K562 (cell line): ENCODE measurements around the gene ZNF407. TPM values are rescaled to one million over a fixed set of nuclear protein-coding genes. Genes with fewer than 3 reads are reported as not detected.

Experiments
- KLF16 ChIP-seq: IDR thresholded peaks from 2 replicates; pipeline ENCODE4 v1.6.1; 2016; ENCODE audit warnings: antibody characterized with exemption
- RBBP5 ChIP-seq: fragments of 200-600 bp; sonication (generic); IDR thresholded peaks from 2 replicates; pipeline ENCODE4 v1.6.1; 2012; ENCODE audit warnings: borderline replicate concordance, mild to moderate bottlenecking, low read length, control low read depth, inconsistent platforms; ENCODE audit not compliant: insufficient read depth, poor library complexity, severe bottlenecking
- SMARCE1 ChIP-seq: fragments of 450-650 bp; IDR thresholded peaks from 2 replicates; pipeline ENCODE4 v1.7.1; 2016; ENCODE audit warnings: mild to moderate bottlenecking
- polyA plus RNA-seq, 8 experiments: library from polyadenylated mRNA; depleted of rRNA in 4 of 8; stranded (reverse) in 5 of 8; unstranded in 3 of 8; fragments of >200 nt; fragmentation: Nextera tagmentation in 2 of 8; fragmentation: Illumina TruSeq in 1 of 8; extraction: Ambion mirVana in 2 of 8; extraction: Trizol in 1 of 8; gene quantifications; 2 replicates each; pipeline versions ENCODE4 v1.2.1 to v1.2.3, GENCODE V29; 2011 to 2014; ENCODE audit warnings: inconsistent platforms in 1 of 8, missing spikeins in 1 of 8
- total RNA-seq, 7 experiments: library from RNA; depleted of rRNA in 6 of 7; stranded (reverse); fragments of >200 nt in 6 of 7; fragmentation: Illumina TruSeq in 2 of 7; extraction: Trizol in 2 of 7; gene quantifications; 2 replicates each; pipeline versions ENCODE4 v1.2.1 to v1.2.3, GENCODE V29; 2011 to 2021; ENCODE audit warnings: low replicate concordance in 1 of 7
- TF ChIP-seq, protein P1 (sequence below): fragments of 450-650 bp; IDR thresholded peaks from 2 replicates; pipeline ENCODE4 v1.6.1; 2017; ENCODE audit warnings: antibody characterized with exemption, mild to moderate bottlenecking
- TF ChIP-seq, protein P2 (sequence below): fragments of 250-450 bp; sonication (Bioruptor Pico); IDR thresholded peaks from 2 replicates; pipeline ENCODE4 v1.8.0; 2021; ENCODE audit warnings: moderate library complexity, mild to moderate bottlenecking, inconsistent platforms

ZNF407 gene
- total and polyA plus RNA-seq, 9 of the 15 experiments (the other 6 are each of a cell fraction or from before 2014, with no cell fraction given): 0.21 to 5.4 (median 2.3) TPM

DNA sequence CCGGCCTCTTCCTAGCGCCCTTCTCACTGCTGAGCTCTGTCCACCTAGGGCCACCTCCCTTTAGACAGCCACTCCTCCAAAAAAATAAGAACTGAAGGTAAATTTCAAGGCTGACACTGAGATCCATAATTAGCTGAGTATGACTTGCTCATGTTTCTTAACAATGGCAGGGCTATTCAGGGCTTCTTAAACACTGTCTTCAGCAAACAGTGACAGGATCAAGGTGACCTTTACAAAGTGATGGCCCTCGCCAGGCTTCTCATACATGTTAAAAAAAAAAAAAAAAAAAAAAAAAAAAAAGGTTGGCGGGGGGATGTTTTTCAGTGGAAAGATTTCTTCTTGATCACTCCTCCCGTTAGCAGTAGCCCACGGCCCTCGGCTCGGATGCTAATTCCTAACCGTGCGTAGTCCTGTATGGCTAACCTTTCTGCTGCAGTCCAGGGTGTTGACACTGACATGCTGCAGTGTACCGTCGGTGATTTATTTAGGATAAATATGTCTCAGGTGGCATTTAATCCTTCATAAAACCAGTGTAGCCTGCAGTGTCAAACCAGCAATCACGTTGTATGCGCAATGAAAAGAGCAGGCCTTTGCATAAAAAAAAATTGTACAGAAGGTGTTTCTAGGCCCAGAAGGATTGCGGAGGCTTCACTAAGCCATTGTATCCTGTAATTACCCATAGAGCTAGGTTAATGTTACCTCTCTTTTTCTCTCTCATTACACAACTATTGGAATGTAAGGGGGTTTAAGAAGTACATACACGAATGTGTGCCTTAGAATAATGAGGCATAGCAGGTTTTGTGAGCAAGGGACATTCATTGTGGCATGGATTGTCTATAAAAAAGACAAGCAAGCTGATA lies 468.6 kb downstream of the ZNF407 start (continued):
- TF ChIP-seq, protein P1, sequence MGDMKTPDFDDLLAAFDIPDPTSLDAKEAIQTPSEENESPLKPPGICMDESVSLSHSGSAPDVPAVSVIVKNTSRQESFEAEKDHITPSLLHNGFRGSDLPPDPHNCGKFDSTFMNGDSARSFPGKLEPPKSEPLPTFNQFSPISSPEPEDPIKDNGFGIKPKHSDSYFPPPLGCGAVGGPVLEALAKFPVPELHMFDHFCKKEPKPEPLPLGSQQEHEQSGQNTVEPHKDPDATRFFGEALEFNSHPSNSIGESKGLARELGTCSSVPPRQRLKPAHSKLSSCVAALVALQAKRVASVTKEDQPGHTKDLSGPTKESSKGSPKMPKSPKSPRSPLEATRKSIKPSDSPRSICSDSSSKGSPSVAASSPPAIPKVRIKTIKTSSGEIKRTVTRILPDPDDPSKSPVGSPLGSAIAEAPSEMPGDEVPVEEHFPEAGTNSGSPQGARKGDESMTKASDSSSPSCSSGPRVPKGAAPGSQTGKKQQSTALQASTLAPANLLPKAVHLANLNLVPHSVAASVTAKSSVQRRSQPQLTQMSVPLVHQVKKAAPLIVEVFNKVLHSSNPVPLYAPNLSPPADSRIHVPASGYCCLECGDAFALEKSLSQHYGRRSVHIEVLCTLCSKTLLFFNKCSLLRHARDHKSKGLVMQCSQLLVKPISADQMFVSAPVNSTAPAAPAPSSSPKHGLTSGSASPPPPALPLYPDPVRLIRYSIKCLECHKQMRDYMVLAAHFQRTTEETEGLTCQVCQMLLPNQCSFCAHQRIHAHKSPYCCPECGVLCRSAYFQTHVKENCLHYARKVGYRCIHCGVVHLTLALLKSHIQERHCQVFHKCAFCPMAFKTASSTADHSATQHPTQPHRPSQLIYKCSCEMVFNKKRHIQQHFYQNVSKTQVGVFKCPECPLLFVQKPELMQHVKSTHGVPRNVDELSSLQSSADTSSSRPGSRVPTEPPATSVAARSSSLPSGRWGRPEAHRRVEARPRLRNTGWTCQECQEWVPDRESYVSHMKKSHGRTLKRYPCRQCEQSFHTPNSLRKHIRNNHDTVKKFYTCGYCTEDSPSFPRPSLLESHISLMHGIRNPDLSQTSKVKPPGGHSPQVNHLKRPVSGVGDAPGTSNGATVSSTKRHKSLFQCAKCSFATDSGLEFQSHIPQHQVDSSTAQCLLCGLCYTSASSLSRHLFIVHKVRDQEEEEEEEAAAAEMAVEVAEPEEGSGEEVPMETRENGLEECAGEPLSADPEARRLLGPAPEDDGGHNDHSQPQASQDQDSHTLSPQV: no peak
- no peak for TF ChIP-seq RBBP5
- TF ChIP-seq KLF16: no peak
- no peak for TF ChIP-seq SMARCE1
- TF ChIP-seq, protein P2, sequence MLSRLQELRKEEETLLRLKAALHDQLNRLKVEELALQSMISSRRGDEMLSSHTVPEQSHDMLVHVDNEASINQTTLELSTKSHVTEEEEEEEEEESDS: no peak
